NCI-H510A treated with DMSO at 0.1 percent for 48 hours (cell line): ENCODE data around the gene KL.

Experiments used
- DNase-seq: peaks from one replicate; lab custom pipeline; 2025; lab: John Stamatoyannopoulos, UW

KL gene

DNA sequence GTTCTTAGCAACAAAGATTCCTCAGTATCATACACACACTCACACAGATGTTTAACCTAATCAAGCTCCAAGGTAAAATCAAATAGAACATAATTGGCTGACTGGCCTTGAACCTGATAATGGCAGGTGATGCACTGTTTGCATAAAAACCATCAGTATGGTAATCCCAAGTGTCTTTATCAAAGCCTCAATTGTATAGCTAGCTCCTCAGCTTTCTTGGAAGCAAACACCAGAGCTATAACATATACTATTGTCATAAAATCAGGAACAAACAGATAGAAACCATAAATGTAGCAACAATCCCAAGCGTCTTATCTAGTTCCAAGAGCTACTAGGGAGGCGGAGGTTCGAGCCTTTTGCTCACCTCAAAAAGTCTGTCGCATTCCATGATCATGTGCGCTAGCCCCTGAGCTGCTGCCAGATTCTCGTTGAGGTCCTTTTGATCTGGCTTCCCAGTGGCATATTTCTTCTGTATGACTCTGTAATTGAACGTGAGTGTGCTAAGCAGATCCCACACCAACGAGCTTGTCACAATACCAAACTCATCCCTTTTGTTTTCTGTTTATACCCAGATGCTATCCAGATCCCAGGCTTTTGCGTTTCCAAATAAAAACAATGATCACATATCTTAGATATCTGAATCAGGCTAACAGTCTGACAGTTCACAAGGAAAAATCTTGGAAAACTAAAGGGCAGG is 95.3 kb downstream of the KL start:
- DNase-seq = no peak

DNA sequence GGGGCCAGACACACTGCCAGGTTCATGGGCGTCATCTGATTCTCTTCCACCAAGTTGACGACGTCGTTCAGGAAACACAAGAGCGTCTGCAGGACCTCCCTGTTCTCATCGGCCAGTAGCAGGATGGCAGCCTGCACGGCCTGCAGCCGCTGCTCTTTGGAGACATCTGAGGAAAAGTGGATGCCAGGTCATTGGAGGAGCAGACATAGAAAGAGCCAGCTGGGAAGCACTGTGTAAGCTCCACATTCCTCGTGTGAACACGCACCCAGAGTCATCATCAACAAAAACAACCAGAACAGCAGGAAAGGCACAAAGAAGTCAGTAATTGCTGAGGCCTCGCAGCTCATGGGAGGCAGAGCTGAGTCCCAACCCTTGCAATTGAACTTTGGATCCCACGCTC is 96.5 kb downstream of the KL start:
- no peak for DNase-seq

- DNase-seq = no peak
Observed at GRCh38 chr13:33114146-33114545, 97.9 kb downstream of the KL start.

DNA sequence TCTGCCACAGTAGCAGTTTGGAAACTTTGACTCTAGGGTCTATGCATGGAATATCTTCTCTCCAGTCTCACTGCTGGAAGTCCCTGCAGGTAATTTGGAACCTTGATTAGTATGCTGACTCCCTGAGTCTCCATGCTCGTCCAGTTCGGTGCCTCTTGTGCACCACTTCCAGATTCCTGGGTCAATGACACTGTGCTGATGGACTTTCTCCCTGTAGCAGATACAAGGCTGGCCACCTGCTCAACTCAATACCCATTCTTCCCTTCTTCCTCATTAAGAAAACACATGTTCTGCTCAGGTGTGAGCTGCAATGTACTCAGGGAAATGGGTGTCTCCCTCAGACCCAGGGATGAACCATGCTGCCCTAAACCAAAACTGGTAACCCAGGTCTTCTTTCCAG is 99.1 kb downstream of the KL start:
- DNase-seq = no peak
